K562 (cell line): ENCODE data around the gene MEGF11. TPM values are rescaled to one million over a fixed set of nuclear protein-coding genes. Genes with fewer than 3 reads are reported as not detected.

Experiments used
- ATAC-seq: fragments of 200-7000 bp; cut with Tn5 transposase; 3 replicates; pipeline ENCODE4 v1.9.1; 2020; ENCODE audit warnings: moderate library complexity
- BruUV-seq: library from RNA; stranded (reverse); fragments of 400-500 nt; replicated peaks from 2 replicates; lab custom pipeline; 2021; lab: Mats Ljungman, UMichigan
- CTCF ChIA-PET: fragments of 300-600 bp; formaldehyde crosslinking; extraction: SDS; loops from one replicate; lab custom pipeline; 2021; ENCODE audit warnings: low intra/inter-chr PET ratio; lab: Yijun Ruan, JAX
- POLR2A ChIA-PET: fragments of 300-600, 350-650 bp; sonication (Branson Sonifier 250); formaldehyde crosslinking; extraction: SDS; loops from one replicate; lab custom pipeline; 2021; ENCODE audit warnings: antibody characterized with exemption, inconsistent platforms; lab: Yijun Ruan, JAX
- DNase-seq, 4 experiments: peaks; one replicate each; pipeline versions ENCODE4 v3.0.0 to v3.0.0-alpha.2; 2011 to 2018; ENCODE audit warnings: low spot score in 3 of 4, mixed read lengths in 3 of 4; ENCODE audit errors: extremely low read depth in 1 of 4
- FAIRE-seq: peaks from 2 replicates; lab custom pipeline; 2011; peaks lifted over from hg19 to GRCh38; lab: Jason Lieb, UNC
- H2AFZ ChIP-seq: 2 replicates; pipeline ENCODE4 v1.6.0; 2011; ENCODE audit warnings: low read depth, low read length, control low read depth, inconsistent platforms
- H3K27ac ChIP-seq: fragments of 200-600 bp; 3 replicates; pipeline ENCODE4 v1.8.0; 2011; ENCODE audit warnings: low read depth, mild to moderate bottlenecking, control low read depth, inconsistent platforms, low read length, moderate library complexity, mixed read lengths; ENCODE audit errors: extremely low read depth
- H3K27me3 ChIP-seq, 2 experiments: fragments of 300-600 bp in 1 of 2; 2 replicates in 1 of 2; 3 replicates in 1 of 2; pipeline versions ENCODE4 v1.6.0 to v1.8.0; 2011; ENCODE audit warnings: inconsistent platforms in 2 of 2, low read length in 2 of 2, mild to moderate bottlenecking in 1 of 2, mixed read lengths in 1 of 2, moderate library complexity in 1 of 2; ENCODE audit not compliant: control insufficient read depth in 2 of 2, insufficient read depth in 2 of 2
- H3K36me3 ChIP-seq: fragments of 300-600 bp; 3 replicates; pipeline ENCODE4 v1.8.0; 2011; ENCODE audit warnings: mild to moderate bottlenecking, low read length, inconsistent platforms; ENCODE audit not compliant: control insufficient read depth, insufficient read depth
- H3K4me1 ChIP-seq, 2 experiments: fragments of 200-600 bp in 1 of 2; replicated peaks in 1 of 2; 2 replicates in 1 of 2; 3 replicates in 1 of 2; pipeline versions ENCODE4 v1.5.1 to v1.8.0; 2011; ENCODE audit warnings: inconsistent platforms in 2 of 2, low read length in 2 of 2, mild to moderate bottlenecking in 1 of 2, mixed read lengths in 1 of 2, moderate library complexity in 1 of 2; ENCODE audit not compliant: control insufficient read depth in 2 of 2, insufficient read depth in 2 of 2
- H3K4me2 ChIP-seq: 2 replicates; pipeline ENCODE4 v1.6.1; 2011; ENCODE audit warnings: low read length, control low read depth, inconsistent platforms, mixed read lengths; ENCODE audit not compliant: insufficient read depth
- H3K4me3 ChIP-seq: fragments of 200-600 bp; sonication (generic), shearing (Covaris generic); 2 replicates; pipeline ENCODE4 v1.5.1; 2016; ENCODE audit warnings: control low read depth, inconsistent platforms
- H3K79me2 ChIP-seq: fragments of 200-600 bp; 3 replicates; pipeline ENCODE4 v1.8.0; 2011; ENCODE audit warnings: low read length, inconsistent platforms; ENCODE audit not compliant: control insufficient read depth, insufficient read depth
- H3K9ac ChIP-seq, 2 experiments: 2 replicates each; pipeline versions ENCODE4 v1.6.0 to v1.6.1; 2011; ENCODE audit warnings: low read depth in 2 of 2, low read length in 2 of 2, control low read depth in 1 of 2, inconsistent platforms in 1 of 2, mild to moderate bottlenecking in 1 of 2, mixed read lengths in 1 of 2; ENCODE audit not compliant: insufficient read depth in 1 of 2
- H3K9me1 ChIP-seq: one replicate; pipeline ENCODE4 v1.6.0; 2011; ENCODE audit warnings: inconsistent platforms, mild to moderate bottlenecking, low read length, moderate library complexity; ENCODE audit not compliant: control insufficient read depth, insufficient read depth
- H3K9me3 ChIP-seq: replicated peaks from 2 replicates; pipeline ENCODE4 v1.5.1; 2011; ENCODE audit warnings: low read depth, low read length, inconsistent platforms; ENCODE audit not compliant: control insufficient read depth, insufficient read depth
- H4K20me1 ChIP-seq: replicated peaks from 2 replicates; pipeline ENCODE4 v1.6.1; 2011; ENCODE audit warnings: low read length, inconsistent platforms, mixed read lengths; ENCODE audit not compliant: control insufficient read depth, insufficient read depth
- CEBPB ChIP-seq: fragments of 450-650 bp; IDR thresholded peaks from 2 replicates; pipeline ENCODE4 v1.6.1; 2016; ENCODE audit warnings: missing genetic modification characterization, missing compliant biosample characterization
- CTBP1 ChIP-seq: fragments of 450-650 bp; IDR thresholded peaks from 2 replicates; pipeline ENCODE4 v1.6.1; 2016; ENCODE audit warnings: borderline replicate concordance
- MCM7 ChIP-seq, 2 experiments: fragments of 450-650 bp; IDR thresholded peaks; 2 replicates each; pipeline ENCODE4 v1.6.1; 2016 to 2018
- PKNOX1 ChIP-seq: fragments of 450-650 bp; IDR thresholded peaks from 2 replicates; pipeline ENCODE4 v1.6.1; 2016
- USF2 ChIP-seq: sonication (generic); formaldehyde crosslinking; IDR thresholded peaks from 2 replicates; pipeline ENCODE4 v1.5.0; 2020; ENCODE audit warnings: missing genetic modification reagents
- WGBS: fragments of 100-300 bp; shearing (Covaris generic); methylation state at CpG from one replicate; pipeline ENCODE4 v1.1.6; 2016; ENCODE audit warnings: low coverage, mixed read lengths; ENCODE audit not compliant: insufficient coverage; ENCODE audit errors: missing lambda C conversion rate; 5-methylcytosine and 5-hydroxymethylcytosine counted together
- in situ Hi-C: fragments of 300-500 bp; cut with MboI; formaldehyde crosslinking; loops from 4 replicates; pipeline ENCODE4 v1.15.0; 2018; ENCODE audit warnings: inconsistent platforms, mixed read lengths
- intact Hi-C: fragments of 100-400 bp; cut with micrococcal nuclease; formaldehyde crosslinking; loops from 2 replicates; pipeline ENCODE4 v1.14.2; 2022
- polyA plus RNA-seq, 8 experiments: library from polyadenylated mRNA; depleted of rRNA in 4 of 8; stranded (reverse) in 5 of 8; unstranded in 3 of 8; fragments of >200 nt; fragmentation: Nextera tagmentation in 2 of 8; fragmentation: Illumina TruSeq in 1 of 8; extraction: Ambion mirVana in 2 of 8; extraction: Trizol in 1 of 8; gene quantifications; 2 replicates each; pipeline versions ENCODE4 v1.2.1 to v1.2.3, GENCODE V29; 2011 to 2014; ENCODE audit warnings: inconsistent platforms in 1 of 8, missing spikeins in 1 of 8
- total RNA-seq, 7 experiments: library from RNA; depleted of rRNA in 6 of 7; stranded (reverse); fragments of >200 nt in 6 of 7; fragmentation: Illumina TruSeq in 2 of 7; extraction: Trizol in 2 of 7; gene quantifications; 2 replicates each; pipeline versions ENCODE4 v1.2.1 to v1.2.3, GENCODE V29; 2011 to 2021; ENCODE audit warnings: low replicate concordance in 1 of 7

The MEGF11 gene
- total and polyA plus RNA-seq, 9 of the 15 experiments (the other 6 are each of a cell fraction or from before 2014, with no cell fraction given): 0.06 to 0.23 (median 0.20) TPM; not detected in 6

DNA sequence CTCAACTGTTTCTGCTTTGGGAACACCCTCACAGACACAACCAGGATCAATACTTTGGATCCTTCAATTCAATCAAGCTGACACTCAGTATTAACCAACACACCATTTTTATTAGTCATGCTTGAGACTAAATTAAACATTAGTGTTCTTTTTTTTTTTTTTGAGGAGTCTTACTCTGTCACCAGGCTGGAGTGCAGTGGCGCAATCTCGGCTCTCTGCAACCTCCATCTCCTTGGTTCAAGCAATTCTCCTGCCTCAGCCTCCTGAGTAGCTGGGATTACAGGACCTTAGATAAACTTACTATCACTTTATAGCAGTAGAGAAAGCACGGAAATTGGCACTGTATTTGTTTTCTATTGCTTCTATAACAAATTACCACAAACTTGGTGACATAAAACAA, 386.3 kb downstream of the MEGF11 start:
- no peaks in the 10 kb centered on the region for H3K27me3 ChIP-seq
- no peak overlapping the region for H3K4me3 ChIP-seq
- ChIA-PET POLR2A (no interaction called here), CTCF (no interaction called here)
- H3K4me2 ChIP-seq: no peak overlapping the region
- FAIRE-seq: no peak
- DNase-seq: no peak
- ATAC-seq: no peak
- H4K20me1 ChIP-seq: peaks cover 3% of the 10 kb centered on the region; the same call in 1 of the 2 replicates
- H3K9me3 ChIP-seq: no peaks in the 10 kb centered on the region
- no peaks in the 10 kb centered on the region for H3K36me3 ChIP-seq
- H3K9me1 ChIP-seq: no peaks in the 10 kb centered on the region
- in situ Hi-C loops (loop anchor here (25.0 kb wide), 1 partner anchor 230 kb away; no protein-coding TSS in a partner anchor), intact Hi-C loops (loop anchor here (5.0 kb wide), 2 partner anchors 35 to 75 kb away; partner anchors contain the start of gene DENND4A)
- H2AFZ ChIP-seq: peak overlapping the region; percentile 5; the same call in 1 of the 2 replicates
- H3K4me1 ChIP-seq: peaks cover 14% of the 10 kb centered on the region in 2 experiments; a peak in 4 of 5 replicates
- TF ChIP-seq USF2 (CRISPR knock-in tag): no peak
- TF ChIP-seq CEBPB (tag): peak; percentile 78
- H3K9ac ChIP-seq: no peak overlapping the region
- BruUV-seq: no TSS peak
- peaks cover 30% of the 10 kb centered on the region for H3K79me2 ChIP-seq
- no peak overlapping the region for H3K27ac ChIP-seq
- WGBS: 72% methylated on average over 3 of the region's 3 CpGs

- WGBS: 87% methylated on average over 6 of the region's 6 CpGs
- Histone ChIP-seq H4K20me1 (no peaks in the 10 kb centered on the region), H3K9ac (peak overlapping the region; percentile 15 to 24; a peak in 2 of 4 replicates), H3K9me3 (no peaks in the 10 kb centered on the region), H2AFZ (peak overlapping the region; percentile 85), H3K9me1 (no peaks in the 10 kb centered on the region), H3K4me1 (peaks cover 3 to 7% of the 10 kb centered on the region in 2 experiments; a peak in 3 of 5 replicates), H3K4me3 (no peak overlapping the region), H3K27me3 (no peaks in the 10 kb centered on the region), H3K4me2 (peak overlapping the region; percentile 30; the same call in 1 of the 2 replicates), H3K27ac (peak overlapping the region; percentile 30), H3K79me2 (no peaks in the 10 kb centered on the region), H3K36me3 (no peaks in the 10 kb centered on the region)
- DNase-seq: no peak
- ChIA-PET CTCF (no interaction called here), POLR2A (interaction anchor here (0.6 to 1.5 kb wide), 9 partner anchors 19 to 985 kb away, joined by 3 to 7 read pairs (median 4); partner anchors contain the start of gene INTS14)
- intact Hi-C loops (no loop called here), in situ Hi-C loops (loop anchor here (25.0 kb wide), 1 partner anchor 226 kb away; no protein-coding TSS in a partner anchor)
- no peak for FAIRE-seq
- BruUV-seq: no TSS peak
- ATAC-seq: no peak
- TF ChIP-seq MCM7 (IDR thresholded peaks at IDR 0.05): no peak
- TF ChIP-seq CTBP1: 0 out of 2 replicates have a peak, but pooled peaks have one; percentile 6
- TF ChIP-seq PKNOX1: 0 out of 2 replicates have a peak, but pooled peaks have one; percentile 2
These were observed 390.4 kb downstream of the MEGF11 start for GRCh38 chr15:65863106-65863505.
